GM19324 (cell line): ENCODE results near the gene TREML4.

ENCODE experiments used
- ATAC-seq: cut with Tn5 transposase; IDR thresholded peaks from one replicate; pipeline ENCODE4 v1.9.1; 2021; ENCODE audit warnings: mild to moderate bottlenecking, moderate library complexity; ENCODE audit not compliant: unreplicated experiment, low FRiP score

Gene TREML4

DNA sequence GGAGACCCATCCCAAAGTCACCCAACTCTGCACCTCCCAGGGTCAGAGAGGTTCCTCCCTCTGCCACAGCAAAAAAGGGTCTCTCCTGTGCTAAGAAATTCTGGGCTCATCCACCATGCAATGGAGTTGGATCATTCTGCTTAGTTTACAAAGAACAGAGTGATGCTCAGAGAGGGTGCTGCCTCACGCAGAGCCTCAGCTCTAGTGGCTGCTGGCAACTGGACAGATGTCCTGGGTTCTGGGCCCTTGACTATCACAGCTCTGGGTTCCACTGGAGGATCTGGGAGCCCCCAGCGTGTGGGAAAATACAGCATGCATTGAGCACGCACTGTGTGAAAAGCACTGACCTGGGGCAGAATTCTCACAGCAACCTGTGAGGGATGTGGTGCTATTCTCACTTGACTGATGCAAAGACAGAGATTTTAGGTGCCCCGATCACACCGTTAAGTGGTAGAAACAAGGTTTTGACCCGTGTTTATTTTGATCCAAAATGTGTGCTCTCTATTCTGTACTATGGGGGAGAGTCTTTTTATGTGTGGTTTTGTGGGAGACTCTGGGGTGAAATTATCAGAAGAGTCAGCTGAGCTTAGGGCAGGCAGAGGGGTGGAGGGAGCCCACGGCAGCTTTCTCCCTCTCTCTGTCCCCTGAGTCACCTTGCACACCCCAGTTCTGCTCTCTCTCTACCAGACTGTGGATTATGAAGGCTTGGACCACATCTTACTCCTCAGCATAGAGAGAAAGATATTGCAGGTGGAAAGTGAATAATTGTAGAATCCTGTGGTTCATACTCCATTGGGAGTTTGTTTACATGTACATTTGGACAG is 19.9 kb downstream of the TREML4 start:
- no peak for ATAC-seq

DNA sequence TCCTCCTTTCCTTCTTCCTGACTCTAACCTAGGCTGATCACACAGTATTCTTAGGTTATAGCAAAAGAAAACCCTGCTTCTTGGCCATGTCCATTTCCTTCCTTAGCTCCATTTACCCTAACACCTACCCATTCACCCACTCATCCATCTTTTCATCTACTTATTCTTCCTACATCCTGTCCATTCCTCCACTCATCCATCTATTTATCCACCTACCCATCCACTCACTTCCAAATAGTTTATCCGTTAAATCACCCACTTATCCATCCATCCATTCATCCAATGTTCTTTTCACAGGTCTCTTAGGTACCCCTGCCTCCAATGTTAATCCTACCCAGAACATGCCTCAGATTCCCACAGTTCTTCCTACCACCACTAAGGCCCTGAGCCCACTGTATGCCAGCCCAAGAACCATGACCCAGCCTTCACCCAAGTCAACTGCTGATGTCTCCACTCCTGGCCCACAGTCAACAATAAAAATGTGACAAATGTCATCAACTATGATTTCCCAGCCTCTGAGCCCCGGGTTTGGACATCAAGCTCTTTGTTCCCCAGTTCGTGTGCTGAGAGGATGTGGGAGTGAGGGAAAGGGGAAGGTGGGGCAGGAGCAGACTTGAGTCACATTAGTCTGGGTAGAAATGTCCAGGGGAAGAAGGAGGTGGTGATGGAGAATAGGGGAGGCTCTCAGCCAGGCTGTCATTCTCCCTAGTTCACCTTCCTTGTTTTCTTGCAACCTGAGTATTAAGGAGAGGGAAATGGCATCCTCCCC is 24.4 kb downstream of the TREML4 start:
- no peak for ATAC-seq

DNA sequence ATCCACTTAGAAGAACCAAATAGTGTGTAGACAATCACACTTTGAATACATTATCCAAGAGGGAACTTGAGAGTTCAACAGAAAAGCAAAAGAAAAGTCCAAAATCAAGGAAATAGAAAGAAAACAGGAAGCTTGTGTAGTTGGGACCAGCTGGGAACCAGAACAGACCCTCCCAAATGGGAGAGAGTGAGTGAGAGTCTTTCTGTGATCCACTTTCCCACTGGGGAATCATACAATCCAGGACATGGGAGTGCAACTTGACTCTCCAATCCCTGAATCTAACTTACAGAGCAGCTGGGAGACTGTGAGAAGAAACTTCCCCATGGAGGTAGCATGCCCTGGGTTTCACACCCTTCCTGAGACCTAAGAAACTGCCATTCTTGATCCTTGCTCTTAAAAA is 27.0 kb downstream of the TREML4 start:
- ATAC-seq = no peak

DNA sequence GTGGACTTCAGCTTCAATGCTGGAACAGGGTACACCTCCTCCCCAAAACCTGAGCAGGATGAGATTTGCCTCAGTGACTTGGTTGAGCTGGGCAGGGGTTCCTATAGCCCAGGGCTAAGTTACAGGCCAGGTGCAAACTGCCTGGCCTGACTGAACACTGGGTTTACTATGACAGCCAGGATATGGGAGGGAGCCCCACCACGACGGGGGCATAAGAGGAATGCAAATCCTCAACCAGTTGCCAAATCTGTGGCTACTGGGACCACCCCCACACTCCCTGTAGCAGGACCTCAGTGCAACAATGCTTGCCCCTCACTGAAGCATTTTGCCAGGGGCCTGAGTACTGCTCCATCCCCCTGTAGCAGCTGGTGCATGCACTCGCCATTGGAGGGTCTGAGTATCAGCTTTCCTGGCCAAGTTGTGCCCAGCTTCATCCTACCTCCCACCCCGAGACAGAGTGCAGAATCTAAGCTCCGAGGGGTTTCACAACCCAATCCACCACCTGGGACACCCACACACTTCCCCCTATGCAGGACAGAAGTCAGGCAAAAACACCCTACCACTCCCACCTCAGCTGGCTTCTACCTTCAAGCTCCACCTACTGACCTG is 27.6 kb downstream of the TREML4 start:
- no peak for ATAC-seq

DNA sequence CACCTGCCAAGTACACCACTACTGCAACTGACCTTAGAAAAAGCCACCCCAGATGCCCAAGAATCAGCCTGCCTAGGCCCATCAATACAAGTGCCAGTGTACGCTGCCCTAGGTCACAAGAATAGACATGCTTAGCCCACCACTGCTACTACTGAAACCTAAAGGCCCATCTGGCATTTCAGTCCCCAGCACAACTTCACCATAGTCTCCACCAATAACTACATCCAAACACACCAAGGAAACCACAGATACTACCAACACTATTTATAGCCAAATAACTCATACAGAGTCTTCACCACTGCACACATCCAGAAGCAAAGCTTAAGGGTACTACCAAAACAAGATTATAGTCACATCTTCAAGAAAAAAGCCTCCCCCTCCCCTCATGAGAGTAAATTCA is 28.2 kb downstream of the TREML4 start:
- no peak for ATAC-seq

DNA sequence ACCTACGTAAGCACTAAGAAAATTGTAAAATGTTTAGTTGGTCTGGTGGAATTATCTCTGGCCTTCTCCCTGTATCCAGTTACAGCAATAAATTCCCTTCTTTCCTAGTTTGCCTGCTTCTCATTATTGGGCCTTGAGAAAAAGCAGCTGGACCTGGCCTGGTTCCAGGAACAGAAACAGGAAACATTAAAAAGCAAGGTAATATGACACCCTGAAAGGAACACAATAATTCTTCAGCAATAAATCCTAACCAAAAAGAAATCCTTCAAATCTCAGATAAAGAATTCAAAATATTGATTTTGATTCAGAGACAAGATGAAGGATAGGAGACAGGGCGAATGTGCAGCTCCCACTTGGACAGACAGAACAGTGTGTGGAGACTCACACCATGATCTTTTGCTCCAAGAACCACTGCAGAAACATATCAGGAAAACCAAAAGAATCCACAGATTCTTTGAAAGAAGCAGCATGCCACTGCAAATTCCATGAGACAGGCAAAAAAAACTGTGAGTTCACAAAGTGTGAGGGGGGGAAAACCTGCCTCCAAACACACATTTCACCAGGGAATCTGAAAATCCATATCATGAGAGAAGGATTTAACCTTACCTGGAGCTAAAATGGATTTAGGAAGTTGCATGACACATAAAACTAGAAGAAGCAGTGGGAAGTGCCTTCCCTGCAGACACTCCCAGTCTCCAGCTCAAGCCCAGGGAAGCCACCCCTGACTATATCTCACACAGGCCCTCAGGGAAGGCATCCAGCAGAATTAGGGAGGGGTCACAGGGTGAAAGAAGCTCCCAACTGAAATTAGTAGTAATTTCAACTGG is 29.4 kb downstream of the TREML4 start:
- ATAC-seq = no peak

DNA sequence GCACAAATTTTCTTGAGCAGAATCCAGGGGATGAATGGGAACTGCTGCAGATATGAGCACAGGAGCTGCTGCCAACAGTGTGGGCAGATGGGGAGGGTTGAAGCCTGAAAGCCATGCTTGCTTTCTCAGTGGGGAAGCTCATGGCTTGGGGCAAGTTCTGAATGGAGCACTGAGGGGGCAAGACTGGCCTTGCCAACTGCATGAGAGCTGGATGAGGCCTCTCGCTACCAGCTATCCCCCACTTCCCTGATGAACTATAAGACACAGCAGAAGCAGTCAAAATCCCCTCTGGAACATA is 30.0 kb downstream of the TREML4 start:
- no peak for ATAC-seq

DNA sequence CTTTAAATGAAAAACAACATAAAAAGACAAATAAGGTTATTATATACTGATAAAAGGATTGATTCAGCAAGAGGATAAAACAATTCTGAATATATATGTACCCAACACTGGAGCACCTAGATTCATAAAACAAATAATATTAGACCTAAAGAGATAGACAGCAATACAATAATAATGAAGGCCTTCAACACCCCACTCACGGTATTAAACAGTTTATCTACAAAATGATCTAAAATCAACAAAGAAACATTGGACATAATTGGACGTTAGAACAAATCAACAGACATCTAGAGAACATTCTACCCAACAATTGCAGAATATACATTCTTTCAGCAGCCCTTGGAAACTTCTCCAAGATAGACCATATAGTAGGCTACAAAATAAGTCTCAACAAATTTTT is 34.3 kb downstream of the TREML4 start:
- no peak for ATAC-seq

DNA sequence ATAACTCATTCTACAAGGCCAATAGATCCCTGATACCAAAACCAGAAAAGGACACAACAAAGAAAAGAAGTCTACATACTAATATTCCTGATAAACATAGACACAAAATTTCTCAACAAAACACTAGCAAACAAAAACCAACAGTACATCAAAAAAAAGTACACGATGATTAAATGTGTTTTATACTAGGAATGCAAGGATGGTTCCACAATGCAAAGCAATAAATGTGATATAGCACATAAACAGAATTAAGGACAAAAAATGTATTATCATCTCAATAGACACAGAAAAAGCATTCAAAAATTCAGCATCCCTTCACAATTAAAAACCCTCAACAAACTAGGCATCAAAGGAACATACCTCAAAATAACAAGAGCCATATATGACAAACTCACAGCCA is 35.1 kb downstream of the TREML4 start:
- no peak for ATAC-seq

DNA sequence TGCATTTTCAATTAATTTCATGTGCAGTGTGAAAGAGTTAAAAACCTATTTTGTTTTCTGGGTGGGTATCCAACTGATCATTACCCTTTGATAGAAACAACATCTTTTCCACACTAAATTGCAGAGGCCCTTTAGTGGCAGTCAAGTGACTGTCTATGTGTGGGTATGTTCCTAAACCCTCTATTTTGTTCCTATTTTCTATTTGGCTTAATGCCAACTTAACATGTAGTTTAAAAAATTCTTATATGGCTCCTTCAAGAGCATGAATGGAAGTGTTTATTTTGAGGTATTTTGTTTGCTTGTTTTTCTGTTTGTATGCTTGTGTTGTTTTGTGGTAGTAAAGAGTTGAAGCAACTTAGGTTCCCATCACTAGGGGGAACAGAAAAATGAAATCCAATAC is 38.4 kb downstream of the TREML4 start:
- ATAC-seq = no peak

DNA sequence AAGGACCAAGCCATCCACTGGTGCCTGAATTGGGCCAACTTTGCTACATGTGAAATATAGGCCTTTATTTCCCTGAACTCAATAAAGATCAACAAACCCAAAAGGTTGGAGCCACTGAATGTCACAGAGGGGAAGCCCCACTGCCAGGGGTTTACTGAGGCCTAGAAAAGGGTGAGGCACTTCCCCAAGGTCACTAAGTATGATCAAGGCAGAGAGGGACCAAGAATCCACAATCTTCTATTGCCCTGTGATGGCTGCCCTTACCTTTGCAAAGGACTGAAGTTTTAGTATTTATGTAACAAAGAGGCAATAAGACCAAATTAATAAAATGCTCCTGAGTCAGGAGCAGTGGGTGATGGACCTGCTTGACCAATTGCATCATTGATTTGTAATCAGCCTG is 40.3 kb downstream of the TREML4 start:
- no peak for ATAC-seq

DNA sequence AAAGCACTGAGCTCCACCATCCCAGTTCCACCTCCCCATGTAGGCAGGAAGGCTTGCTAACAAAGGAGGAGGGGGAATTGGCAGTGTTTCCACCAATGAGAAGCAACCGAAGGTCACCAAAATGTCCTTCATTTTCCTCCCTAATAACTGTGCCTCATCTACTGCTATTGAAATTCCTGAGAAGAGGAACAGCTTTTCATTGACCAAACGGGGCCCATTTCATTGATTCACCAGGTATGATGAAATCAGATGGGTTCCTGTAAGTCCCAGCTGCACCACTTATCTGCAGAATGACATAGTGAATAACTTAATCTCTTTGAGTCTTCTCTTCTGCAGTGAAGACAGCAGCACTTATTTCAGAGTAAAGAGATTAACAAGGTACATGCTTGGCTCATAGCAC is 41.0 kb downstream of the TREML4 start:
- ATAC-seq = no peak

DNA sequence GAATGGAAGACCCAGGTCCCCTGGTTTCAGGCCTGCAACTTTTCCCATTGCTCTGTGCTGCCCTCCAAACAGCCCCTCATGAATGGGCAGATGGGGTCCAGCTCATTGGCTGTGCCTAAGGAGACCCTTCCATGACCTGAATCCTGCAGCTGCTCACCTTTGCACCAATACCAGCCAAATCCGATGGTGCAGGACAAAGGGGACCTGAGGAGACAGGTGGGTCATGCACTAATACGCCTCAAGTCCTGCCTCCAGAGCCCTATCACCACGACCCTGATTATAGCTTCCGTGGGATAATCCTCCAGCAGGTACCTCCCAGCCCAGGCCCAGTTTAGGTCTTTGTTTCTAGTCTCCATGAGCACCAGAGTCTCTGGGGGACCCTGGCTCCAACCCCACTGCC is 41.6 kb downstream of the TREML4 start:
- no peak for ATAC-seq

DNA sequence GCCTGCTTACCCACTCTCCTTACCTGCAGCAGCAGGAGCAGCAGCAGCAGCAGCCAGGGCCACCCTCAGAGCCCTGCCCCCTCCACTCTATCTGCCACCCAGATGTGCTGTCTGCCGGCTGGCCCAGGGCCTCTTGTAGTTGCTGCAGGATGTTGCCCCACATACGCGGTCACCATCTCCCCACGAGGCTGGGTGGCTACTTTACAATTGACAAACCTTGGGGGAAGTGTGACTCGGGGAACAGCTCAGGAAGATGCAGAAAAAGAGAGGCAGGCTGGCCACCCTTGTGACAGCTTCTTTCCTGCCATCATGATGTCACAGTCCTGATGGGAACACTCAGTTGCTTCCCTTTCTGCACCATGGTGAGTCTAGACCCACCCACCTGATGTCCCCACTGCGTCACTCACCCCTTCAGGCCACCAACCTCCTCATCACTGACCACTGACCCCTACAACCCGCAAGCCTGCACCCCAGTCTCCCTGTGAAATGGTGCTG is 43.8 kb downstream of the TREML4 start:
- ATAC-seq = no peak

DNA sequence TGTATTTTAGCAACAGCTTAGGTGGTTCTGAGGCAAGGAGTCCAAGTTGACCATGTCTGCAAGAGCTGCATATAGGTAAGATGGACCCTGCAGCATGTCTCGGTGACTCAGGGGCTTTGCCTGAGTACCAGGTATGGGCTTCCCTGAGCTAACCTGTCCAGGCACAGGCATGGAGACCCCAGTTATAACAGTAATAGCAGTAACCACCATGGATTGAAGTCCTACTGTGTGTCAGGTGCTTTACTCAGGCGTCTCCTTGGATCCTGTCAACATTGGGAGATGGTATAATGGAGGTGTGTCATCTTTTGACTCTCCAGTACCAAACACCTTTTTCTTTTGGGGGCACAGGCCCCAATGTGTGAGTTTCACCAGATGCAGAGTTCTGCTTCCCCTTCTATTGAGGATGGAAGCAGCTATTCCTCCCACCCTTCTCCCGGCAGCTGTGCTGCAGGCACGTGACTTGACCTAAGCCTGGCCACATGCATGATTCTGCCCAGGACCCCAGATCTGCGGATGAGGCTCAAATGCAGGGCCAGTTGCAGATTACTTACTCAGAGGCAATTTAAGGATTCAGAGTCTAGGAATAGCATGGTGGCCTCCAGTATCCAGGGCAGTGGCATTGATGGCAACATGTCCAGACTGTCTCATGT is 44.6 kb downstream of the TREML4 start:
- no peak for ATAC-seq

DNA sequence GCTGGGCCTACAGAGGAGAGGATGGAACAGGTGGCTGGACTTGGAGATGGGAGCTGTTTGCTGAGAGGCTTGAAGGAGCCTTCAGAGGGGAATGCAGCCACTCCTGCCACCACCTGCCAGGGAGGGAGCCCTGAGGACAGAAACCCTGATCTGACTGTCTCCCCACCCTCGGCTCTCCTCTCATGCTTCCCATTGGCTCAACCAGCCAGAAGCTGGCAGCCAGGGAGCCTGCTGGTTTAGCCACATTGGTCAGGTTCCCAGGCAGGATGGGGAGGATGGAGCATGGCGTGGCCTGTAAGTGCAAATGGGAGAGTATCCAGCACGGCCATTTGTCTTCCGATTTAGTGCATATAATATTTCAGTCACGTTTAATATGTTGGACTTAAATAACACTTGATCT is 45.6 kb downstream of the TREML4 start:
- no peak for ATAC-seq

DNA sequence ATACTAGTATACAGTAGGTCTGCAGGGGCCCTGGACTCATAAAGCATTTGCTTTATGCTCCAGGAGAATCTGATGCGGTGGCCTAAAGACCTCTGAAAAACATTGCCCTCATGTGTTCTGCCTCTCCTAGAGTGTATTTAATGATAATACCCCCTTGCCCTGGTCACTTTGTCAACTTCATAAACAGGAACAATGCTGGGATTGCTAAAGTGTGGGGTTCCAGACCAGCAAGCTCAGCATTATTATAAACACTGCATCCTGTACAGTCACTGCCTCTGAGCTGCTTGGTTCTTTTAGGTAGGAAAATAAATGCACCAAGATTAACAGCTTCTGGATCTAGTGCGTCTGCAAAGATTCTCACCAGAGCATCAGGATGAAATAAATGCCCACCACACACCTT is 46.1 kb downstream of the TREML4 start:
- no peak for ATAC-seq

DNA sequence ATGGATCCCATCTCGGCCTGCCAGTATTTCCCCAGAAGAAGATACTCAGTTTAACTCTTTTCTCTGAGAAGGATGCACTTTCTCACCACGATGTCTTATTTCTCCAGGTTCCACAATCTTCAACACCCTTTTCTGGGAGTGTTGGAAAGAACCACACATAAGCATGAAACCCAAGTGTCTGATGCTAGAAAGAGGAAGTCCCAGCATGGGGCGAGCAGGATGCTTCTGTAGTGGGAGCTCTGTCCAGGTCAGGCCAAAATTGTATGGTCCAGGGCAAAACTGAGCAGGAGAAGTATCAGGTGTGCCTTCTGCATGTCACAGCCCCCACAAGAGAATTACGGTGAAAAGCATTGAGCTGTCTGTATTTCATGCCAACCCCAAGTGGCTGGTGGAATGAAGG is 47.3 kb downstream of the TREML4 start:
- no peak for ATAC-seq

DNA sequence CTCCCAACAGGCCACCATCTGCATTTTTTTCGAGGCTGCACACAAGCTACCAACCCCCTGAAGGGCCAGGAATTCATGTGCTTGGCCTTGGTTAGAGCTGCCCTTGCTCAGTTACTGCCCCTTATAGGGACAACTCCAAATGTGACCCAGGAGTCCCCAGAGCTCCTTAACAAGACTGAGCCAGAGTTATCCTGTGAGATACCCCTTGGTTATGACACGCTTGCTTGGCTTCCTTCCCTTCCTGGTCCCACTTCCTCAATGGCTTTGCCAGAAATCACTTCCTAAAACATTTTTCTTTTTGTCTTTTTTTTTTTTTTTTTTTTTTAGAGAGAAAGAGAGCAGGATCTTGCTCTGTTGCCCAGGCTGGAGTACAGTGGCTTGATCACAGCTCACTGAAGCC is 49.5 kb downstream of the TREML4 start:
- no peak for ATAC-seq

DNA sequence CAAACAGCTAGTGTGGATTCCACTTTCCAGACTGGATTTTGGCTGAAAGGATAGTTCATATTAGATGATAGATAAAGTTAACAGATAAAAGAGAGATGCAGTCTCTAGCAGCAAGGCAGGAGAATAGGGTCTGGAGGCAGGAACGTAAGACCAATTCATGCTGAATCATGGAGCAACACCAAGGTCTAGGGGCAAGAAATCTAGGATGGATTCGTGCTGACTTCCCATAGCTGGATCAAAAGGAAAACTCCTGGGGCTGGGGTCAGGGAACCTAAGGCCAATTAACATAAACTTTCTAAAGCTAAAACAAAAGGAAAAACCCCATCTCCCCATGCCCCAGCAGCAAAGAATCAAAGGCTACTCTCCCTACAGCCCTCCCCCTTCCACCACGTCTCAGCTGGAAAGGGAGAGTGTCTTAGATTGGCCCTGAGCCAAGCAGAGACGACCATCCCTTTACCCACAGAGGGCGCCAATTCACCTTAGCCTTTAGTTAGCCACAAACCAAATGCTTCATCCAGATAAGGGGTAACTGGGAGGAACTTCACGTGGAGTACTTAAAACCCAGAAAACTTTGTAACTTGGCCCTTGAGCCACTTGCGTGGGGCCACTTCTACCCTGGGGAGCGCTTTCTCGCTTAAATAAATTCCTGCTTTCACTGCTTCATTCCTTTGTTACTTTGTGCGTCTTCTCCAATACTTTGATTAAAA is 50.7 kb downstream of the TREML4 start:
- ATAC-seq = no peak
